Psoas muscle (tissue), 8 donors: ENCODE measurements around the gene PTOV1. TPM values are rescaled to one million over a fixed set of nuclear protein-coding genes. Genes with fewer than 3 reads are reported as not detected.
A peak's percentile ranks its signal among the peaks of the same experiment; 100 is the strongest.

Source experiments
- ATAC-seq, 4 donors: fragments of 200-7000 bp; cut with Tn5 transposase; one replicate each; pipeline ENCODE4 v1.9.1; 2020; ENCODE audit warnings: moderate library complexity in 3 of 4, mild to moderate bottlenecking in 2 of 4
- DNase-seq, 2 donors: peaks; one replicate each; pipeline ENCODE4 v3.0.0-alpha.2; 2020
- H3K27ac ChIP-seq: fragments of 200-600 bp; one replicate; pipeline ENCODE4 v1.8.0; 2022
- H3K27me3 ChIP-seq, 3 donors: fragments of 200-600 bp in 1 of 3; one replicate each; pipeline versions ENCODE4 v1.6.1 to v1.8.0; 2013 to 2022; ENCODE audit warnings: low read length in 2 of 3, mild to moderate bottlenecking in 2 of 3, moderate library complexity in 1 of 3; ENCODE audit not compliant: insufficient read depth in 3 of 3
- H3K36me3 ChIP-seq, 2 donors: fragments of 200-600 bp in 1 of 2; one replicate each; pipeline versions ENCODE4 v1.6.1 to v1.8.0; 2013 to 2022; ENCODE audit warnings: low read depth in 1 of 2, mild to moderate bottlenecking in 1 of 2, moderate library complexity in 1 of 2; ENCODE audit not compliant: insufficient read depth in 1 of 2
- H3K4me1 ChIP-seq: fragments of 200-600 bp; one replicate; pipeline ENCODE4 v1.8.0; 2022
- H3K4me3 ChIP-seq: fragments of 200-600 bp; one replicate; pipeline ENCODE4 v1.8.0; 2022; ENCODE audit warnings: mild to moderate bottlenecking
- H3K9me3 ChIP-seq: fragments of 200-600 bp; one replicate; pipeline ENCODE4 v1.8.0; 2022
- WGBS, 3 donors: extraction: QIAGEN DNeasy Blood & Tissue Kit; methylation state at CpG; one replicate each; pipeline versions ENCODE4 v1.1.6 to v1.1.7; 2013; 5-methylcytosine and 5-hydroxymethylcytosine counted together
- intact Hi-C, 2 donors: fragments of 100-400 bp; cut with DNase I; formaldehyde crosslinking; loops; one replicate each; pipeline versions ENCODE4 v1.11.0 to v1.14.2; 2022
- polyA plus RNA-seq, 3 donors: library from polyadenylated mRNA; stranded (reverse); fragments of 200-250 nt; gene quantifications; one replicate each; pipeline ENCODE4 v1.2.3, GENCODE V29; 2013
- total RNA-seq, 4 donors: library from RNA; stranded (reverse); fragmentation: NEBNext Ultra II Directional in 2 of 4; extraction: Animal tissue kit (Norgen Biotek cat#: 25700) in 2 of 4; gene quantifications; one replicate each; pipeline versions ENCODE4 v1.2.1 to v1.2.4, GENCODE V29; 2021 to 2023
- TF ChIP-seq, protein P1 (sequence below): fragments of 200-600 bp; IDR thresholded peaks from one replicate; pipeline ENCODE4 v1.8.0; 2022; ENCODE audit warnings: antibody characterized with exemption
- donor health status: healthy with polysubstance abuse.
- donor health status: DM: no; HTN: no; CAD: no; lungs with moderate emphysema.
- donor health status: Bipolar disorder and iron deficiency.
- donor health status: healthy.
- donor health status: DM: yes; HTN: yes; CAD: no.
- donor health status: DM: no; HTN: no; CAD: no.
- donor health status: DM: no; HTN: no; CAD: no.
- donor health status: DM: yes; HTN: yes; CAD: no.

Gene PTOV1
- total and polyA plus RNA-seq, 7 donors: 72.1 to 189 (median 122) TPM

DNA sequence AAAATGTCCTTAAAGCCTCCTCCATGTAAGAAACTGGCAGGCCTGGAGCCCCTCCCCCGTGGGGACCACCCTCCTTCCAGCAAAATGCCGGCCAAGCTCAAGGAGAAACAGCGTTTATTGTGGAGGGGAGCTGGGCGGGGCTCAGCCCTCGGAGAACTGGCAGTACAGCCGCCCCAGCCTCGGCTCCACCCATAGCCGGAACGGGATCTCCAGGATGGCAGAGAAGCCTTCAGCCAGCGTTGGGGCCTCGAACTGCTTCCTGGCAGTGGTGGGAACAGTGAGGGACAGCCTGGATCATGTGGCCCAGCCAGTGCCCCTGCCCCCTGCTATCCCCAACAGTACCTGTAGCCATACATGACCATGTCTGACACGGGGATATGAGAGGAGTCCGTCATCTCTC lies 10.1 kb downstream of the PTOV1 start:
- intact Hi-C loops: no loop called here
- TF ChIP-seq, protein P1, sequence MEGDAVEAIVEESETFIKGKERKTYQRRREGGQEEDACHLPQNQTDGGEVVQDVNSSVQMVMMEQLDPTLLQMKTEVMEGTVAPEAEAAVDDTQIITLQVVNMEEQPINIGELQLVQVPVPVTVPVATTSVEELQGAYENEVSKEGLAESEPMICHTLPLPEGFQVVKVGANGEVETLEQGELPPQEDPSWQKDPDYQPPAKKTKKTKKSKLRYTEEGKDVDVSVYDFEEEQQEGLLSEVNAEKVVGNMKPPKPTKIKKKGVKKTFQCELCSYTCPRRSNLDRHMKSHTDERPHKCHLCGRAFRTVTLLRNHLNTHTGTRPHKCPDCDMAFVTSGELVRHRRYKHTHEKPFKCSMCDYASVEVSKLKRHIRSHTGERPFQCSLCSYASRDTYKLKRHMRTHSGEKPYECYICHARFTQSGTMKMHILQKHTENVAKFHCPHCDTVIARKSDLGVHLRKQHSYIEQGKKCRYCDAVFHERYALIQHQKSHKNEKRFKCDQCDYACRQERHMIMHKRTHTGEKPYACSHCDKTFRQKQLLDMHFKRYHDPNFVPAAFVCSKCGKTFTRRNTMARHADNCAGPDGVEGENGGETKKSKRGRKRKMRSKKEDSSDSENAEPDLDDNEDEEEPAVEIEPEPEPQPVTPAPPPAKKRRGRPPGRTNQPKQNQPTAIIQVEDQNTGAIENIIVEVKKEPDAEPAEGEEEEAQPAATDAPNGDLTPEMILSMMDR: no peak
- no peak overlapping the region for H3K4me3 ChIP-seq
- H3K9me3 ChIP-seq: no peaks in the 10 kb centered on the region
- ATAC-seq: peak in 2 of 4 donors; percentile 21 to 35
- WGBS, 3 donors: 39 to 54% (median 48%) methylated on average over 12 to 13 of the region's 13 CpGs
- no peak overlapping the region for H3K27ac ChIP-seq
- peaks cover 5 to 84% of the 10 kb centered on the region in 2 donors for H3K36me3 ChIP-seq
- no peaks in the 10 kb centered on the region for H3K27me3 ChIP-seq
- peak in 1 of 2 donors; percentile 76 for DNase-seq
- peaks cover 13% of the 10 kb centered on the region for H3K4me1 ChIP-seq

DNA sequence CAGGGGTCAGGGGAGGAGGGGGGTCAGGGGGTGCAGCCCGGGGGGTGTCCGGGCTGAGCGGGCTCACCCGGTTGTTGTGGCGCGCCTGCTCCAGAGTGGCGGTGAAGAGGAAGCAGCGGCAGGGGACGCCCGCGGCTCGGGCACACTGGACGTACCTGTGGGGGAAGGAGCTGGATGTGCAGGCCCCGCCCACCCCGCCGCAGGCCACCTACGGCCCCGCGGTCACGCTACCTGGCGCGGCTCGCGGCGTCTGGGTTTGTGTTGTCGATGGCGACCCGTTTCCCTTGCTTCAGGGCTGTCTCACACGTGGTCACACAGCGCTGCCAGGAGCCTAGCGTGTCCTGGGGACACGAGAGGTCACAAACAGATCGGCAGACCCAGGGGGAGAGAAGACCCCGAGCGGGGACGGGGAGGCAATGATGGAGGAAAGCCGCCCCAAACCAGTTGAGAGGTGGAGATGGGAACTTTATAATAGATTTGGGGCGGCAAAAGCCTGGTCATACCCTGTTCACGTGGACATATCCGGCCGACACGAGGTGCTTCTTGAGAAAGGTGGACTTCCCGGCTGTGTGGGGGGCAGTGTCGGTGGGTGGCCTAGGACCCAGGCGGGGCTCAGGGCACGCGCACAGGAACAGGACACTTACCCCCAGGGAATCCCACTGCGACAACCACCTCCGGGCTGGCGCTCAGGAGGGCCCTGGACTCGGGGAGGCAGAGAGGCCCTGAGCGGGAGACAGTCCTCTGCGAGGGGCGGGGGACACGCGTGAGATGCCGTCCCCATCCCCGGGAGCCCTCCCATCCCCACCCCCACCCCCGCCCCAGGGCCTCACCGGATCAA lies 10.8 kb downstream of the PTOV1 start:
- Histone ChIP-seq H3K27ac (peak overlapping the region; percentile 16), H3K9me3 (no peaks in the 10 kb centered on the region), H3K4me1 (peaks cover 19% of the 10 kb centered on the region), H3K36me3 (peaks cover 4 to 78% of the 10 kb centered on the region in 2 donors), H3K27me3 (no peaks in the 10 kb centered on the region), H3K4me3 (no peak overlapping the region)
- ATAC-seq (no peak), DNase-seq (peak in 1 of 2 donors; percentile 56)
- TF ChIP-seq, protein P1: no peak
- WGBS, 3 donors: 77 to 85% (median 80%) methylated on average over 56 to 60 of the region's 60 CpGs
- intact Hi-C loops: no loop called here

DNA sequence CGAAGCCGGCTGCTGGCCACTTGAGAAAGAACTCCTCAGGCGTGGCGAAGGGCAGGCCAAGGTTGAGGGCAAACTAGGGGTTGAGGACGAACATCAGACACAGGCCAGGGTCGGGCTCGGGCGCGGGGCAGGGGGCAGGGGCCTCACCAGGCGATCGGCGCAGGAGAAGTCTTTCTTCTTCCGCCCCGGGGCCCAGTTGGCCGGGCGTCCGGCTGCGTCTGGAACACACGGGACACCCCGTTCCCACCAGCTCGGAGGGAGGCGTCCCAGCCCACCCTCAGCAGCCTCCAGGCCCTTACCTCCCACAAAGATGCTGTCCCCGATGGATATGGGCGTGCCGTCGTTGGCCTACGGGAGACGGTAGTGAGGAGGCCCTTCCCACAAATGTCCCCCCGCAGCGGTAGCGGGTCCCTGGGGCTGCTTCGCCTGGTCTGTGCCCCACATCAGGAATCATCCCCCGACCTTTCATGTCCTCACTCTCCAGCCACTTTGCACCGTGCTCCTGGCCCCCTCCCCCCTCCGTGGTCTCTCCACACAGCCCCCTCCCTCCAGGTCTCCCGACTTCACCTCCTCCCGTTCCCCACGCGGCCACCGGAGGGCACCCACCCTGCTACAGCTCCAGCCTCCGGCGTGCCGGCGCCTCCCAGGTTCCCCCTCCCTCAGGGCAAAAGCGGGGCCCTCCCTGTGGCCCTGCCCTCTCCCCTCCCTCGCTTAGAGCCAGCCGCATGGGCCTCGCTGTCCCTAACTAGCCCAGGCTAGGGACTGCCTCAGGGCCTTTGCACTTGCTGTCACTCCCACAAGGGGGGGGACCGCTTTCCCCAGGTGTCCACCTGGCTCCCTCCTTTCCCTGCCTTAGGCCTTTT lies 11.7 kb downstream of the PTOV1 start:
- ATAC-seq: no peak
- TF ChIP-seq, protein P1: no peak
- H3K4me3 ChIP-seq: no peak overlapping the region
- no peaks in the 10 kb centered on the region for H3K9me3 ChIP-seq
- peaks cover 4 to 69% of the 10 kb centered on the region in 2 donors for H3K36me3 ChIP-seq
- no peak overlapping the region for H3K27ac ChIP-seq
- H3K4me1 ChIP-seq: peaks cover 19% of the 10 kb centered on the region
- intact Hi-C loops: no loop called here
- DNase-seq: peak in 1 of 2 donors; percentile 61
- no peaks in the 10 kb centered on the region for H3K27me3 ChIP-seq
- 76 to 78% (median 77%) methylated on average over 48 to 49 of the region's 49 CpGs for WGBS, 3 donors

DNA sequence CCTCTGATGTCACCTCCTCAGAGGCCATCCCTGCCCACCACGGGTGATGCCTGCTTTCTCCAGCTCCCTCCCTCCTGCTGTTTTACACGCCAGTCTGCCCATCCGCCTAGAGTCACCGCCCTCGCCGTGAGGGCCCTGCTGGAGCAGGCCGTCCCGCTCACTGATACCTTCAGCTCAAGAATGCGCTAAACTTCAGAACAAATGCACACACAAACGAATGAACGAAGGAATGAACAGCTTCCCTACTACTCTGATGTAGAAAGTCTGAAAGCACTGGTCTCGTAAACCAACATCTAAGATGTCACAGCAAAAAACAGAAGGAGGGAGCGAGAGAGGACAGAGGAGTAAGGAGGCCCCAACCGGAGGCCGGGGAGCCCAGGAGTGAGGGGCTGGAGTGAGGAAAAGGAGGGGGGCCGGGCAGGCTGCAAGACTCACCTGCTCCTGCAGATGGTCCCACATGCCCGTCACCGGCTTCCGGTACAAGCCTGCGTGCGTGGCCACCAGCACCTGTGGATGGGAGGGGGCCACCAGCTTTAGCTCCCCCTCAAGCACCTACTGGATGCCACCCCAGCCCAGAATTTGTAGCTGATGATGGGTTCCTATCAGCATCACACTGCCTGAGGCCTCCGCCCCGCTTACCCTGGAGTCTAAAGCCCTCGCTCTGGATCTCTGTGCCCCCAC lies 12.4 kb downstream of the PTOV1 start:
- no peak for DNase-seq
- H3K4me3 ChIP-seq: no peak overlapping the region
- intact Hi-C loops: no loop called here
- H3K27ac ChIP-seq: no peak overlapping the region
- TF ChIP-seq, protein P1: no peak
- no peak for ATAC-seq
- H3K27me3 ChIP-seq: no peaks in the 10 kb centered on the region
- H3K36me3 ChIP-seq: peaks cover 4 to 61% of the 10 kb centered on the region in 2 donors
- 90 to 93% (median 91%) methylated on average over 22 to 24 of the region's 24 CpGs for WGBS, 3 donors
- H3K9me3 ChIP-seq: no peaks in the 10 kb centered on the region
- H3K4me1 ChIP-seq: peaks cover 21% of the 10 kb centered on the region
